22Rv1 (cell line): ENCODE results near the gene PLS3.
A peak's percentile ranks its signal among the peaks of the same experiment; 100 is the strongest.

Experiments used
- H3K27ac ChIP-seq: fragments of 450-650 bp; 2 replicates; pipeline ENCODE4 v1.5.1; 2017
- CTCF ChIP-seq: fragments of 450-650 bp; IDR thresholded peaks from 2 replicates; pipeline ENCODE4 v1.5.1; 2017; ENCODE audit warnings: mild to moderate bottlenecking
- ZFX ChIP-seq: fragments of 450-650 bp; IDR thresholded peaks from 2 replicates; pipeline ENCODE4 v1.6.1; 2017; ENCODE audit warnings: antibody characterized with exemption, borderline replicate concordance

PLS3 gene

GRCh38 chrX:115591856-115592842 is 31.2 kb downstream of the PLS3 start:
- H3K27ac ChIP-seq = no peak overlapping the region
- no peak for TF ChIP-seq CTCF
- TF ChIP-seq ZFX = no peak

GRCh38 chrX:115592997-115593734 is 32.2 kb downstream of the PLS3 start:
- TF ChIP-seq CTCF (no peak), ZFX (no peak)
- no peak overlapping the region for H3K27ac ChIP-seq

GRCh38 chrX:115595049-115595448 is 34.1 kb downstream of the PLS3 start:
- TF ChIP-seq ZFX (no peak), CTCF (no peak)
- H3K27ac ChIP-seq = no peak overlapping the region

GRCh38 chrX:115598556-115598955 is 37.6 kb downstream of the PLS3 start:
- H3K27ac ChIP-seq = no peak overlapping the region
- TF ChIP-seq CTCF = no peak
- no peak for TF ChIP-seq ZFX

GRCh38 chrX:115602308-115602707 is 41.3 kb downstream of the PLS3 start:
- TF ChIP-seq ZFX = no peak
- TF ChIP-seq CTCF = no peak
- peak overlapping the region; percentile 57 for H3K27ac ChIP-seq

GRCh38 chrX:115602729-115603389 is 41.9 kb downstream of the PLS3 start:
- TF ChIP-seq ZFX (no peak), CTCF (no peak)
- peak overlapping the region; percentile 57 for H3K27ac ChIP-seq
